AG08396 (cell line): Measurements from ENCODE around the gene RBM10.

Experiments
- DNase-seq: peaks from one replicate; pipeline ENCODE4 v3.0.0; 2012; ENCODE audit warnings: low spot score, mixed read lengths

The RBM10 gene

GRCh38 chrX:47235691-47236103 is 90.7 kb downstream of the RBM10 start:
- DNase-seq: no peak
